Activated T-cell treated with anti-CD3 and anti-CD28 coated beads for 1 hour (primary cell): ENCODE data around the gene VENTX.

Experiments used
- DNase-seq: peaks from one replicate; pipeline ENCODE4 v3.0.0-alpha.2; 2020; ENCODE audit warnings: low read depth

Gene VENTX

DNA sequence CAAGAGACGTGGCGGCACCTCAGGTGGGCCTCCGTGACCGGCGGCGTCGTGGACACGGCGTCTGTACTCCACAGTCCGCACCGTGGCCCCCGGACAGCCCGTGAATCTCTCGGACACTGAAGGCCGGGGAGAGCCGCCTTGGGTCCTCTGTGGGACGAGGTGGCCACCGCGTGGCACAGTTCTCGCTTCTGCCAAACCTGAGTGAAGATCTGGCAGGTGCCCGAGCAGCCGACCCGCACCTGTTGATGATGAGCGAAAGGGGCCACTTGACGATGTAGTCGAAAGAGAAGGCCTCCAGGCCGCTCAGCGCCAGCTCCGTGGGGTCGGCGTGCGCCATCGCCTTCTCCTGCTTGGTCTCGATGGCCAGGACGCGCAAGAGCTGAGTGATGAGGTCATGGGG is 47.6 kb downstream of the VENTX start:
- DNase-seq, result no peak

DNA sequence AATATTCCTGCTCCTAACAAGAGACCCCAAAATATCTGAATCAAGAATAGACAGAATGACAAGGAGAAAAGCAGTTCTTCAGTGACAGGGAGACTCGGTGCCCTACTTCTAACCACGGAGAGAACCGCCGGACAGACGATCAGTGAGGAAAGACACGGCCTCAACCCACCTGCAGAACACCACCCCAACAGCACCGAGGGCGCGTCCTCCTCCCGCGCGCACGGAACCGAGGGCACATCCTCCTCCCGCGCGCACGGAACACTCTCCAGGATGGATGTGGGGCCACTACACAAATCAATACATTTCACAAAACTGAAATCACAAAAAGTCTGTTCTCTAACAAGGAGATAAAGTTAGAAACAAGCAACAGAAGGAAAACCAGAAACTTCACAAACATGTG is 48.7 kb downstream of the VENTX start:
- DNase-seq, result no peak

DNA sequence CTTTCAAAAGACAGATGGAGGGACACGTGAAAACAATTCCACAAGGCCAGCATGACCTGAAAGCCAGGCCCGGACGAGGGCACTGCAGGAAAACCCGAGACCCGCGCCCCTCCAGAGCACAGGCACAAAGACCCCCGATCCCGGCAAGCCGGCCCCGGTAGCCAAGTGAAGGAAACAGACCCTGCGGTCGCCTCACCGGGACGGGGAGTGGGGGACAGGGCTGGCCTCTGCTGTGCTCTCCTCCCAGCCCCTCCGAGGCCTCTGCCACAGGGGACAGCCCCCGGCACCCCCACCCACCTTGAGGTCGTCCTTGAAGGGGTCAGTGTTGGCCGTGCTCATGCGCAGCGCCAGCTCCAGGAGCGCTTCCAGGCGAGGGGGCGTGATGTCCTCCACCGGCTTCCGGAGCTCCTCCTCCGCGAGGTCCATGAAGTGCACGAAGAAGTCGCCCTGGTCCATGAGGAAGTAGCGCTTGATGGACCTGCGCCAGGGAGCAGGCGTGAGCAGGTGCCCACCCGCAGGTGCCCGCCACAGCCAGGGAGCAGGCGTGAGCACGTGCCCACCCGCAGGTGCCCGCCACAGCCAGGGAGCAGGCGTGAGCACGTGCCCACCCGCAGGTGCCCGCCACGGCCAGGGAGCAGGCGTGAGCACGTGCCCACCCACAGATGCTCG is 50.3 kb downstream of the VENTX start:
- no peak for DNase-seq

DNA sequence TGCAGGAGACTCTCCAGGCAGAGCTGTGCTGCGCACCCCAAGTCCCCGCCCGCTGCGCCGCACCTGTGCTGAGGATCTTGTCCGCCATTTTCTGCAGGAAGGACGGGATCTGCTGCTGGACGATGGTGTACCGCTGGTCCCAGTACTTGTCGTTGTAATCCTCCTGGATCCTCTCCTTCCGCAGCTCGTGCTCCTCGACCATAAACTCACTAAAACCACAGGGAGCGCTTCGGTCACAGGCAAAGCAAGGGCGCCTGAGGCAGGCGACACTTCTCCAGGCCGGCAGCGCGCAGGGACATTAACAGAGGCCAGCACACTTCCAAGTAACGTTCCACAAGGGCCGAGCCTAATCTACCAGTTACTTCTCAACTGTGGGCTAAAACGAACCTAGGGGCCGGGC is 52.1 kb downstream of the VENTX start:
- DNase-seq, result no peak
